PC-9 (cell line): ENCODE results near the gene PPP2R5C.

ENCODE experiments used
- CTCF ChIP-seq: fragments of 200-600 bp; sonication (generic); conservative IDR thresholded peaks from 2 replicates; pipeline ENCODE4 v1.6.1; 2017; ENCODE audit warnings: mixed run types, antibody characterized with exemption, mild to moderate bottlenecking, moderate library complexity
- EZH2 ChIP-seq: fragments of 200-600 bp; sonication (generic); IDR thresholded peaks from 2 replicates; pipeline ENCODE4 v1.8.0; 2017; ENCODE audit warnings: antibody characterized with exemption, low read depth

- no peak for TF ChIP-seq CTCF
- TF ChIP-seq EZH2 = no peak
Measured at GRCh38 chr14:101812071-101812470, 50.6 kb downstream of the PPP2R5C start.
